MCF 10A (cell line): ENCODE data around the gene CAT. TPM values are rescaled to one million over a fixed set of nuclear protein-coding genes. Genes with fewer than 3 reads are reported as not detected.

Source experiments
- BruUV-seq: library from RNA; stranded (reverse); fragments of 400-500 nt; replicated peaks from 2 replicates; lab custom pipeline; 2021; lab: Mats Ljungman, UMichigan
- CTCF ChIA-PET: fragments of 300-600 bp; sonication (Branson Sonifier 250); formaldehyde crosslinking; extraction: SDS; loops from one replicate; lab custom pipeline; 2021; ENCODE audit warnings: antibody characterized with exemption, inconsistent platforms; lab: Yijun Ruan, JAX
- POLR2A ChIA-PET: fragments of 300-600, 350-650 bp; sonication (Branson Sonifier 250); formaldehyde crosslinking; extraction: SDS; loops from one replicate; lab custom pipeline; 2020; ENCODE audit warnings: antibody characterized with exemption, inconsistent platforms; lab: Yijun Ruan, JAX
- DNase-seq: peaks from one replicate; pipeline ENCODE4 v3.0.0-alpha.2; 2018; ENCODE audit not compliant: unreplicated experiment
- H3K27ac Mint-ChIP-seq: one replicate; pipeline ENCODE4 v1.8.0; 2022; ENCODE audit warnings: mild to moderate bottlenecking, low read depth, mixed read lengths; ENCODE audit not compliant: unreplicated experiment
- H3K27me3 Mint-ChIP-seq: one replicate; pipeline ENCODE4 v1.8.0; 2022; ENCODE audit warnings: mixed read lengths; ENCODE audit not compliant: insufficient read depth, unreplicated experiment
- H3K36me3 Mint-ChIP-seq: one replicate; pipeline ENCODE4 v1.8.0; 2022; ENCODE audit warnings: mild to moderate bottlenecking, moderate library complexity, mixed read lengths; ENCODE audit not compliant: insufficient read depth, unreplicated experiment
- H3K4me1 Mint-ChIP-seq: one replicate; pipeline ENCODE4 v1.8.0; 2022; ENCODE audit warnings: mixed read lengths; ENCODE audit not compliant: insufficient read depth, unreplicated experiment
- H3K4me3 Mint-ChIP-seq: one replicate; pipeline ENCODE4 v1.8.0; 2022; ENCODE audit warnings: mild to moderate bottlenecking, moderate library complexity, mixed read lengths; ENCODE audit not compliant: unreplicated experiment
- H3K9me3 Mint-ChIP-seq: one replicate; pipeline ENCODE4 v1.8.0; 2022; ENCODE audit warnings: mixed read lengths; ENCODE audit not compliant: unreplicated experiment
- intact Hi-C: fragments of 100-400 bp; cut with micrococcal nuclease; formaldehyde crosslinking; loops from 2 replicates; pipeline ENCODE4 v1.14.1; 2022
- total RNA-seq: library from RNA; stranded (reverse); gene quantifications from 2 replicates; pipeline ENCODE4 v1.2.3, GENCODE V29; 2022
- TF ChIP-seq, protein P1 (sequence below): fragments of 200-600 bp; IDR thresholded peaks from one replicate; pipeline ENCODE4 v1.8.0; 2022; ENCODE audit warnings: antibody characterized with exemption, mild to moderate bottlenecking; ENCODE audit not compliant: unreplicated experiment

Gene CAT
- total RNA-seq, 1 experiment from 2014 or later: 12.1 TPM

- H3K4me3 Mint-ChIP-seq: no peak overlapping the region
- DNase-seq: peak; percentile 76
- no TSS peak for BruUV-seq
- H3K27me3 Mint-ChIP-seq: no peaks in the 10 kb centered on the region
- no peaks in the 10 kb centered on the region for H3K4me1 Mint-ChIP-seq
- no peaks in the 10 kb centered on the region for H3K36me3 Mint-ChIP-seq
- POLR2A ChIA-PET: interaction anchor here (0.6 to 1.8 kb wide), 3 partner anchors 11 to 242 kb away, joined by 3 to 7 read pairs (median 4); no protein-coding TSS in a partner anchor
- TF ChIP-seq, protein P1, sequence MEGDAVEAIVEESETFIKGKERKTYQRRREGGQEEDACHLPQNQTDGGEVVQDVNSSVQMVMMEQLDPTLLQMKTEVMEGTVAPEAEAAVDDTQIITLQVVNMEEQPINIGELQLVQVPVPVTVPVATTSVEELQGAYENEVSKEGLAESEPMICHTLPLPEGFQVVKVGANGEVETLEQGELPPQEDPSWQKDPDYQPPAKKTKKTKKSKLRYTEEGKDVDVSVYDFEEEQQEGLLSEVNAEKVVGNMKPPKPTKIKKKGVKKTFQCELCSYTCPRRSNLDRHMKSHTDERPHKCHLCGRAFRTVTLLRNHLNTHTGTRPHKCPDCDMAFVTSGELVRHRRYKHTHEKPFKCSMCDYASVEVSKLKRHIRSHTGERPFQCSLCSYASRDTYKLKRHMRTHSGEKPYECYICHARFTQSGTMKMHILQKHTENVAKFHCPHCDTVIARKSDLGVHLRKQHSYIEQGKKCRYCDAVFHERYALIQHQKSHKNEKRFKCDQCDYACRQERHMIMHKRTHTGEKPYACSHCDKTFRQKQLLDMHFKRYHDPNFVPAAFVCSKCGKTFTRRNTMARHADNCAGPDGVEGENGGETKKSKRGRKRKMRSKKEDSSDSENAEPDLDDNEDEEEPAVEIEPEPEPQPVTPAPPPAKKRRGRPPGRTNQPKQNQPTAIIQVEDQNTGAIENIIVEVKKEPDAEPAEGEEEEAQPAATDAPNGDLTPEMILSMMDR: peak; percentile 56
- intact Hi-C loops: loop anchor here (1.0 to 5.0 kb wide), 3 partner anchors 127 to 756 kb away; partner anchors contain the start of gene CD59
- no peak overlapping the region for H3K27ac Mint-ChIP-seq
- H3K9me3 Mint-ChIP-seq: no peaks in the 10 kb centered on the region
- CTCF ChIA-PET: interaction anchor here (0.6 to 8.6 kb wide), 49 partner anchors 7 to 1008 kb away, joined by 3 to 158 read pairs (median 4); no protein-coding TSS in a partner anchor
Observed at GRCh38 chr11:34492806-34493414, 54.2 kb downstream of the CAT start.

- BruUV-seq: no TSS peak
- H3K9me3 Mint-ChIP-seq: no peaks in the 10 kb centered on the region
- CTCF ChIA-PET: interaction anchor here (0.6 to 8.6 kb wide), 18 partner anchors 9 to 1007 kb away, joined by 3 to 158 read pairs (median 4); no protein-coding TSS in a partner anchor
- H3K27me3 Mint-ChIP-seq: no peaks in the 10 kb centered on the region
- no peak overlapping the region for H3K27ac Mint-ChIP-seq
- intact Hi-C loops: loop anchor here (5.0 kb wide), 2 partner anchors 321 to 756 kb away; partner anchors contain the start of gene CD59
- POLR2A ChIA-PET: interaction anchor here (0.6 to 0.7 kb wide), 2 partner anchors 25 to 623 kb away, joined by 3 to 4 read pairs; no protein-coding TSS in a partner anchor
- TF ChIP-seq, protein P1: no peak
- no peaks in the 10 kb centered on the region for H3K4me1 Mint-ChIP-seq
- H3K4me3 Mint-ChIP-seq: no peak overlapping the region
- DNase-seq: no peak
- H3K36me3 Mint-ChIP-seq: no peaks in the 10 kb centered on the region
Observed at GRCh38 chr11:34493468-34493867, 54.7 kb downstream of the CAT start.

DNA sequence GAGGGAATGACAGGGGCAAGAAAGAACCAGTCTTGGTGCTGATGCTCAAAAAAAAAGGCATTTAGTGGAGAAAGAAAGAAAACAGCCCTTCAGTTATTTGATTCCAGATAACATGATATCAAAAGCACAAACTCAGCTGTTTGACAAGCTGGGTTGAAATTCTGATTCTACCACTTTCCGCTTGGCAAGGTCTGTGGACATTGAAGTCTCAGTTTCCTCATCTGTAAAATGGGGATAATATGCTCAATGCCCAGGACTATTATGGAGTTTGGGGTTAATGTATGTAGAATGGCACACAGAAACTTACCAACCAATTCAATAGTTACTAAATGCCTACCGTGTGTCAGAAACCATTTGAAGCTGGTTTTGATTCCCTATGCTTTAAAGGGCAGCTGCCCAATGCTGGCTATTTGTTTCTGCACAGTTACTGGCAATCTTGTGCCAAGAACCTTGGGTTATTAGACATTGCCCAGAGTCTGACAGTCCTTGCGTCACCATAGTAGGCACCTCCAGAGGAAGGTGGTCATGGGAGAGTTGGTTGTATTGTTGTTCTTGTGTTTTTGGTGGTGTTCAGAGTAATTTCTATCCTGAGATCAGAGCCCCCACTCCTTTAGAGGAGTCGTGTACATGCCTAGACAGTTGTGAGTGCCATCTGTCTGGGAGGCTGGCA, 55.3 kb downstream of the CAT start:
- H3K4me3 Mint-ChIP-seq: no peak overlapping the region
- ChIA-PET POLR2A (interaction anchor here (0.7 kb wide), 1 partner anchor 624 kb away, joined by 3 read pairs; no protein-coding TSS in a partner anchor), CTCF (interaction anchor here (0.6 to 8.6 kb wide), 13 partner anchors 8 to 916 kb away, joined by 3 to 158 read pairs (median 4); no protein-coding TSS in a partner anchor)
- no peak overlapping the region for H3K27ac Mint-ChIP-seq
- no peaks in the 10 kb centered on the region for H3K9me3 Mint-ChIP-seq
- no peaks in the 10 kb centered on the region for H3K4me1 Mint-ChIP-seq
- no peak for DNase-seq
- no peaks in the 10 kb centered on the region for H3K27me3 Mint-ChIP-seq
- intact Hi-C loops: loop anchor here (5.0 kb wide), 2 partner anchors 322 to 757 kb away; partner anchors contain the start of gene CD59
- no peaks in the 10 kb centered on the region for H3K36me3 Mint-ChIP-seq
- BruUV-seq: no TSS peak
- TF ChIP-seq, protein P1: no peak

- TF ChIP-seq, protein P1: no peak
Observed at GRCh38 chr11:34495239-34495723, 56.5 kb downstream of the CAT start.

More at GRCh38 chr11:34495239-34495723, 56.5 kb downstream of the CAT start:
- POLR2A ChIA-PET: no interaction called here
- DNase-seq: peak; percentile 19
- CTCF ChIA-PET: interaction anchor here (0.6 to 8.6 kb wide), 8 partner anchors 10 to 396 kb away, joined by 3 to 158 read pairs (median 3); no protein-coding TSS in a partner anchor
- Mint-ChIP-seq H3K4me1 (no peaks in the 10 kb centered on the region), H3K36me3 (no peaks in the 10 kb centered on the region), H3K9me3 (no peaks in the 10 kb centered on the region), H3K27me3 (no peaks in the 10 kb centered on the region), H3K27ac (no peak overlapping the region), H3K4me3 (no peak overlapping the region)
- no TSS peak for BruUV-seq
- intact Hi-C loops: no loop called here
